ENCODE data around the gene PUSL1. TPM values are rescaled to one million over a fixed set of nuclear protein-coding genes. Genes with fewer than 3 reads are reported as not detected.

PUSL1 gene
- total and polyA plus RNA-seq, 2 of the 4 experiments (the other 2 are of a cell fraction), result 10.9 to 33.0 TPM

GRCh38 chr1:1325288-1326074 is 17.1 kb downstream of the PUSL1 start:
- Histone ChIP-seq H4K20me1 (ENCODE audit: insufficient read depth, low read length) (peaks cover 53% of the 10 kb centered on the region), H2BK15ac (ENCODE audit: low read depth, low read length) (no peak overlapping the region), H3K4me1 (ENCODE audit: control insufficient read depth, insufficient read depth, low read length) (peaks cover 7% of the 10 kb centered on the region; the same call in 1 of the 2 replicates), H2BK20ac (ENCODE audit: low read depth, low read length) (no peak overlapping the region), H3K18ac (ENCODE audit: low read depth, low read length) (no peak overlapping the region), H4K5ac (ENCODE audit: low read depth, low read length) (peak overlapping the region; percentile 61; the same call in 1 of the 2 replicates), H3K27me3 (ENCODE audit: control insufficient read depth, insufficient read depth, low read length) (no peaks in the 10 kb centered on the region), H3K9ac (ENCODE audit: low read depth, low read length) (peak overlapping the region; percentile 84), H3K36me3 (ENCODE audit: control insufficient read depth, insufficient read depth, low read length) (peaks cover 9% of the 10 kb centered on the region), H4K91ac (ENCODE audit: insufficient read depth, low read depth, low read length) (peak overlapping the region; percentile 41; the same call in 1 of the 2 replicates), H2BK5ac (ENCODE audit: low read depth, low read length, poor library complexity, severe bottlenecking) (peak overlapping the region; percentile 61), H2AK5ac (ENCODE audit: low read depth, low read length) (peak overlapping the region; percentile 85; the same call in 1 of the 2 replicates), H3K4me3 (ENCODE audit: insufficient read depth, low read depth, low read length) (peak overlapping the region; percentile 99), H3K23ac (ENCODE audit: low read depth, low read length) (peak overlapping the region; percentile 38; the same call in 1 of the 2 replicates), H2BK120ac (ENCODE audit: low read depth, low read length) (no peak overlapping the region), H3K14ac (replicated peaks; ENCODE audit: low read depth, low read length) (0 out of 2 replicates have a peak overlapping the region, but pooled peaks have one; percentile 25), H4K8ac (ENCODE audit: low read depth in 2 of 2, low read length in 2 of 2) (peak overlapping the region; percentile 43 to 65; a peak in 1 of 4 replicates), H3K4me2 (ENCODE audit: low read depth, low read length) (peak overlapping the region; percentile 91), H2AK9ac (replicated peaks; ENCODE audit: low read depth, low read length, poor library complexity) (peak overlapping the region; percentile 99), H3K4ac (ENCODE audit: low read depth, low read length) (peak overlapping the region; percentile 72), H3K56ac (ENCODE audit: extremely low read depth, insufficient read depth, low read length) (peak overlapping the region; percentile 1; the same call in 1 of the 2 replicates), H3K9me1 (ENCODE audit: insufficient read depth, low read length) (peaks cover 9% of the 10 kb centered on the region), H3K79me1 (ENCODE audit: low read depth in 1 of 2, low read length in 2 of 2) (peaks cover 7 to 56% of the 10 kb centered on the region in 2 experiments; a peak in 2 of 4 replicates), H2AFZ (replicated peaks; ENCODE audit: low read length, poor library complexity) (peak overlapping the region; percentile 95), H3K9me3 (ENCODE audit: control insufficient read depth, insufficient read depth, low read length) (no peaks in the 10 kb centered on the region), H3K27ac (ENCODE audit: insufficient read depth, low read length) (peak overlapping the region; percentile 76)
- no peak for DNase-seq
- ChIA-PET POLR2A (ENCODE audit: unreplicated experiment) (no interaction called here), CTCF (no interaction called here)
- no peak for ATAC-seq (ENCODE audit: low read depth)
- WGBS, 2 experiments (ENCODE audit: extremely low coverage in 2 of 2, insufficient read length in 1 of 2), result 60% methylated on average over 6 of the region's 16 CpGs; no CpG with 5 or more reads in 1 of the 2 experiments
- TF ChIP-seq SMC3 (IDR thresholded peaks at IDR 0.05; ENCODE audit: low read depth, low read length) (no peak), RFX5 (IDR thresholded peaks at IDR 0.05; ENCODE audit: low read depth, low read length) (no peak), CEBPB (IDR thresholded peaks at IDR 0.05; ENCODE audit: low read depth, low read length) (no peak), FOS (IDR thresholded peaks at IDR 0.05; ENCODE audit: low read depth, low read length) (no peak), NFE2L2 (IDR thresholded peaks at IDR 0.05; ENCODE audit: low read depth, low read length) (no peak), MAZ (IDR thresholded peaks at IDR 0.05; ENCODE audit: borderline replicate concordance, low read depth, low read length) (no peak), MXI1 (IDR thresholded peaks at IDR 0.05; ENCODE audit: borderline replicate concordance, low read depth, low read length) (no peak), RAD21 (IDR thresholded peaks at IDR 0.05; ENCODE audit: low read length) (no peak), POLR2A (IDR thresholded peaks at IDR 0.05; ENCODE audit: low read depth, low read length) (no peak), BHLHE40 (IDR thresholded peaks at IDR 0.05; ENCODE audit: low read depth, low read length) (no peak), MAFK (IDR thresholded peaks at IDR 0.05; ENCODE audit: low read depth, low read length) (no peak), ELK1 (IDR thresholded peaks at IDR 0.05; ENCODE audit: borderline replicate concordance, low read depth, low read length) (no peak), RCOR1 (IDR thresholded peaks at IDR 0.05; ENCODE audit: insufficient replicate concordance, low read length) (no peak)
- dilution Hi-C loops (cut with HindIII; ENCODE audit: low sequenced_read_pairs, unreplicated experiment), result no loop called here
- no TSS peak for BruUV-seq (replicated peaks)
- intact Hi-C loops (cut with micrococcal nuclease), result no loop called here
- in situ Hi-C loops (cut with MboI; ENCODE audit: low sequenced_read_pairs), result no loop called here
